HG02943 (cell line): Measurements from ENCODE around the gene KCNN3.

Experiments used
- ATAC-seq: cut with Tn5 transposase; IDR thresholded peaks from one replicate; pipeline ENCODE4 v1.9.1; 2021; ENCODE audit warnings: mild to moderate bottlenecking, low read depth, moderate library complexity; ENCODE audit not compliant: unreplicated experiment

Gene KCNN3

DNA sequence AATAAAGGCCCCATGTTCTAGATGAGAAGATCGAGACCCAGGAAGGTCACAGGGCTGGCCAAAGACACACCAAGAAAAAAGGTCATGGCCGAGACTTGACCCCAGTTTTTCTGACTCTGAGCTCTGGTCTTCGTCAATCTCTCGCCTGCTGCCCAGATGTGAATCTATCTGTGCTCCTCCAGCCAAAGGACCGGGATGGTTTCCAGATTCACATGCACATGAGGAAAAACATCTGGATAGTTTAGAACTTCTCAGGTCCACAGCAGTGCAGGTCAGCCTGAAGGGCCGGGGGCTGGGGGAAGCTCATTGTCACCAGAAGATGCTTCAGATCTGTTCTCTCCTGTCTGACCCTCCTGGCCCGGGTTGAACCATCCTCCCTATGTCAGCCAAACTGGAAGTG, 49.0 kb downstream of the KCNN3 start:
- ATAC-seq, result no peak

- ATAC-seq, result no peak
Observed at GRCh38 chr1:154820646-154821045, 49.4 kb downstream of the KCNN3 start.

GRCh38 chr1:154819628-154820590, 50.2 kb downstream of the KCNN3 start:
- ATAC-seq, result no peak

GRCh38 chr1:154818911-154819310, 51.2 kb downstream of the KCNN3 start:
- no peak for ATAC-seq

DNA sequence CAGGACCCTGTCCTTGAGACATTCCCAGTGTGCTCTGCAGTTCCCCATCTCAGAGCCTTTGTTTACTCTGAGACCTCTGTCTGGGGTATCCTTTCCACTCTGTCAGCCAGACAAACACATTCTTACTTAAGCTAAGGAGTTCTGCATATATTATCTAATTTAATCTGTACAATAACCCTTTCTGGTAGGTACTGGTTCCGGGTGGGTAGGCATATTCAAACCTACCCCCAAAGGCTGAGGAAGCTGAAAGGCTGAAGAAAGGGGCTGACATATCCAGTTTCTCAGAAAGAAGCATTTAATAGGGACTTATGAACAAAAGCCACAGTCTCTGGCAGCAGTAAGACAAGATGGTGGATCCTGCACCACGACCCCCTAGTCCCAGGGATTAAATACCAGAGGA, 53.1 kb downstream of the KCNN3 start:
- no peak for ATAC-seq

GRCh38 chr1:154816369-154816768, 53.7 kb downstream of the KCNN3 start:
- no peak for ATAC-seq

- ATAC-seq, result no peak
Observed at GRCh38 chr1:154813846-154814505, 56.1 kb downstream of the KCNN3 start.

DNA sequence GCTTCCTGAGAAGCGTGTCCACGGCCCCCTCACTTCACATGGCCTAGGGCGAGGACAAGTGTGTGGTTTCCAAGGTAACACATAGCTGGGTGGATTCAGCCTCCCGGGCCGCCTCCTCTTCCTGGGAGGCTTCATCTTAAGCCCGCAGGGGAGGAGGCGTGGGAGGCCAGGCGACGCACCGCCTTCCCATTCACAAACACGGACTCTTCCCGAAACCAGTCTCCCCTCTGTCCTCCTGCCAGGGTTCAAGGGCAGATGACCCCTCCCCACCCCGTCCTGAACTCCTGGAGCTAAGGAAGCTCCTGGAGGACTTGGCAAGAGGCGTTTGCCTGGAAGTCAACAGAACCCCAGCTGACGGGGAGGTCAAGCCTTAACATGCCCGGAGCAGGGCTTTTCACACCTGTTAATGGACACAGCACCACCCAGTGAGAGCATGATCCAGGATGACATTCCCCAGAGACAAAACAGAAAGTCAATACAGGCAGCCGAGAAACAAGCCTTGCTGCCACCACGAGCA, 56.7 kb downstream of the KCNN3 start:
- no peak for ATAC-seq

DNA sequence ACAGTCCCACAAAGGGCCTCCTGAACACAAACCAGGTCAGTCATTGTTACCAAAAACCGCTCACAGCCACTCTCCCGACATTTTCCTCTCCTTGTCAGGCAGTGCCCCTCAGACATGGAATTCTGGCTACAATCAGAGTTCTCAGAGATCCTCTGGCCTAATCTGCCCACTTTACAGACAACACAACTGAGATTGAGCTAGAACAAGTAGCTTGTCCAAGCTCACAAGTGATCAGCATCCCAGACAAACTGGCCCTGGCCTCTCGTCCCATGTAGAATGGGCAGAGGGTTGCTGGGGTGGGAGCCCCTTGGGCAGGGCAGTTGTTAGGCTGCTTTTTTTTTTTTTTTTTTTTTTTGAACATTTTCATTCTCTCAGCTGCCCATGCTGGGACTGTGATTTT, 57.2 kb downstream of the KCNN3 start:
- no peak for ATAC-seq

GRCh38 chr1:154810571-154810970, 59.5 kb downstream of the KCNN3 start:
- ATAC-seq, result no peak

GRCh38 chr1:154809436-154810413, 60.4 kb downstream of the KCNN3 start:
- ATAC-seq, result no peak

DNA sequence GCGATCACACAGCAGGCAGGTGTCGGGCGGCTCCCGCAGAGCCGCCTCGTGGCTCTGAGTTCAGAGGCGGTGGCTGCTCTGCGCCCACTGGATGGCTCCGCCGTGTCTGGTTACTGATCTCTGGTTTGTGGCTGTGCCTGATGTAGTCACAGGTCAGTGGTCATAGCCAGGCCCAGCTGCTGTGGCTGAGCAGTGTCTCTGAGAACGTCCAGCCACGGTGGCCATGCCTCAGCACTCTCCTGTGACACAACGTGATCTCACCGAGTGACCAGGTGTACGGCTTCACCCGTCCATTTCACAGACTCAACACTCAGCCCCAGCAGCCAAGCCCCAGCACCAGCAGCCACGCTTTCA, 61.2 kb downstream of the KCNN3 start:
- ATAC-seq, result peak; percentile 62

GRCh38 chr1:154808261-154808908, 61.7 kb downstream of the KCNN3 start:
- ATAC-seq, result no peak

GRCh38 chr1:154807048-154807591, 63.0 kb downstream of the KCNN3 start:
- no peak for ATAC-seq

DNA sequence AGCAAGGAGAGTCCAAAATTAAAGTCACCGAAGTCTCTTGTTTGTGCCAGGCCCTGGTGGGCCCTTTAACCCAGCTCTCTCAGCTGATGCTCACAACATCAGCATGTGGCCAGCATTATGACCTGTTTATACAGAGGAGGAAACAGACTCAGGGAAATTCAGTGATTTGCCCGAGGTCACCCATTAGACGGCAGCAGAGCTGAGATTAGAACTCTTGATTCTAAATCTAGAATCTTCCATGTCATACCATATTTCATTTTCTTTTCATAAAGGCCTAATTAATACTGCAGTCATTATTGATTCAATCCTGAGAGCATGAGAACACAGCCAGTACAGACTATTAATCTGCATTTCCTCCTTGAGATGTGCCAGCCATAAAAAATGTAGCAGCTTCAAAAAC, 63.7 kb downstream of the KCNN3 start:
- no peak for ATAC-seq

DNA sequence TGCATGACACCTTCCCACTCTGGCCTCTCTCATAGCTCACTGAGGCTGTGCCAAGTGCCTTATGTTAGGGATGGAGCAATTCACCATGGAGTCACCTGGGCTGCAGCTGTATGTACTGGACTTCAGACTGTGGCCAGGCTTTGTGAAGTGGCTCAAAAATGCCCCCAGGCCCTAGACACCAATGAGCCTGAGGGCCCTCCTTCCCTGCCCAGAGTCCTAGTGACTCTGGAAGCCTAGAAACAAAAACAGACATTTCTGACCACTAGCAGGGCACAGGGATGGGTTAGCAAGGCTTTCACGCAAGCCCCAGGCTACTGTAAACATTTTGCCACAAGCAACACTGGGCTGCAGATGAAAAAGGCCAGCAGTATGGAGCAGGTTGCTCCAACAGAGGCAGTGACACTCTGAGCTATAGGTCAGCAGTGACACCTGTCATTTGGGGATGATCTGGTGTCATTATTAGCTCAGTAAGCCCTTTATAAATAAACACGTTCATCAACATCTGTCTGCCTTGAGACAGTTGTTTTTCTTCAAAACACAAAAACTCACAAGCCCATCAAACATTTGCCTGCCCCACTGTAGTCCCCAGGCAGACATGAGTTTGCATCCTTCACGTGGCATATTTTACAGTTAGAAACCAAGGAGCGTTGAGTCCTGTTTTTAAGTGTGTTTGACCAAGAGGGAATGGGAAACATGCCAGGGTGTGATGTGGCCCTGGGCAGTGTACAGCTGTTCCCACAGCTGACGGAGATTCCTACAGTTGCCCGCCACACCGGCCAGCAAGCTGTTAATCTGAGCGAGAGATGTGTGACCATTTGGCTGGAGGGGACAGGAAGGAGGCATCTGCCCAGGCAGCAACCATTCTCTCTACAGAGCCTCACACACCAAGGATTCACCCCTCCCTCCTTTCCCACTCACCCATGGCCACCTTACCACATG, 66.8 kb downstream of the KCNN3 start:
- no peak for ATAC-seq

GRCh38 chr1:154802336-154802969, 67.6 kb downstream of the KCNN3 start:
- no peak for ATAC-seq
